HG03039 (cell line): ENCODE results near the gene CYP39A1.

Source experiments
- ATAC-seq: cut with Tn5 transposase; IDR thresholded peaks from one replicate; pipeline ENCODE4 v1.9.1; 2021; ENCODE audit warnings: mild to moderate bottlenecking, moderate library complexity; ENCODE audit not compliant: unreplicated experiment

CYP39A1 gene

DNA sequence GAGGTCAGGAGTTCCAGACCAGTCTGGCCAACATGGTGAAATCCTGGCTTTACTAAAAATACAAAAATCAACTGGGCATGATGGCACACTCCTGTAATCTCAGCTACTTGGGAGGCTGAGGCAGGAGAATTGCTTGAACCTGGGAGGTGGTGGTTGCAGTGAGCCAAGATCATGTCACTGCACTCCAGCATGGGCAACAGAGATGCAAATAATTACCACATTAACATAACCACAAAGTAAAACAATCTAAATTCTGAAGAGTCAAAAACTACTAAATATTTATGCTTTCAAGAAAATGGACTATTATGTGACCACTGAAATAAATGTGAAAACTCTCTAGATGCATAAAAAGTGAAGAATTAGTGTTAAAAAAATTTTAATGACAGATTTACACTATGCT is 59.9 kb downstream of the CYP39A1 start:
- no peak for ATAC-seq

DNA sequence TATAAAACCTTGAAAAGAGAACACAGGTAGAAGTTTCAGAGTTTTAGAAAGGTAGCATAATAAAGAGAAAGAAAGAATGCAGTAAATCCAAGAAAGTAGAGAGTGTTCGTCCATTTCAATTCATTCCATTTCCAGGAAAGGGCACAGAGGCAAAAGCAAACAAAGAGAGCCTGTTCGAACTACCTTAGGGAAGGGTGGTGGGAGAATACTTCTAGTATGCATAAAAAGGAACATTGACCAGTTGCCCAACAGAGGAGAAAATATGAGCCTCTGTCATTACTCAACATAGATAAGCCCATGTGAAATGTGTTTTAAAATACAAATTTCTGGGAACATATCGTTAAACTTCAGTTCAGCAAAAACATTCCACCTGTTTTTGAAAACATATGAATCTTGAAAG is 60.6 kb downstream of the CYP39A1 start:
- no peak for ATAC-seq

- ATAC-seq = no peak
Measured at GRCh38 chr6:46590765-46591164, 61.9 kb downstream of the CYP39A1 start.

GRCh38 chr6:46586906-46587305 is 65.7 kb downstream of the CYP39A1 start:
- no peak for ATAC-seq

- ATAC-seq = no peak
Measured at GRCh38 chr6:46584586-46584985, 68.0 kb downstream of the CYP39A1 start.

DNA sequence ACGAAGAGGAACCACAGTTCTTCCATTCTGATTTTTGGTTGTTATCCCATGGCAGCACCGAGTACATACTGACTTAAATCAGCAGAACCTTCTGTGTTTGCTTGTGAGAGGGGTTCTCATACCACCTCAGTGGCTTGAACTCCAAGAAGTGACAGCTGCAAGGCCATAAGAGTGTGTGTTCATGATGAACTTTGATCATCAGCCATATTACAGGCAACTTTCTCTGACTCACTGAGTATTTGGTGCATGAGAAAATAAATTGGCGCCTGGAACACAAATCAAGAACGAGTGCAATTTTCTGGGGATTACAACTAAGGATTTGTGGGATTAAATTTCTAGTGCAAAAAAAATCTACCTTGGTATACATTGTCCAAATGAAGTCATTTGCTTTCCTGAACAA is 68.9 kb downstream of the CYP39A1 start:
- no peak for ATAC-seq

DNA sequence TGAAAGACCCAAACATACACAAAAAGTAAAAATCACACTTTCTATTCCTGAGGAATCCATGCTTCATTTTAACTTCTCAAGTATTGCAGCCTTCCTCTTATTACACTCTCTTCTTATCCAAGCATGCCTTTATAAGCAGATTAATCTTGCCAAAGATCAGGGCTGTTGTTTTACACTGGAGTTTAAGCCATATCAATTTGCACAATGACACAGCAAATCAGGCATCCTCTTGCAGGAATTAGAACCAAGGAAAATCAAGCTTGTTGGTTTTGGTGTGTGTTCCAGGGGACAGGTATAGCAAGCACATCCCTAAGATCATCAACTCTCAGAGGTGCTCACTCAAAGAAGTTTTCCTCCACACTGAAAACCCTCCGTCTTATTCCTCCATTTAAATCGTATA is 69.5 kb downstream of the CYP39A1 start:
- ATAC-seq = no peak

- ATAC-seq = no peak
Measured at GRCh38 chr6:46581459-46582177, 71.0 kb downstream of the CYP39A1 start.

GRCh38 chr6:46575530-46575929 is 77.1 kb downstream of the CYP39A1 start:
- ATAC-seq = no peak

DNA sequence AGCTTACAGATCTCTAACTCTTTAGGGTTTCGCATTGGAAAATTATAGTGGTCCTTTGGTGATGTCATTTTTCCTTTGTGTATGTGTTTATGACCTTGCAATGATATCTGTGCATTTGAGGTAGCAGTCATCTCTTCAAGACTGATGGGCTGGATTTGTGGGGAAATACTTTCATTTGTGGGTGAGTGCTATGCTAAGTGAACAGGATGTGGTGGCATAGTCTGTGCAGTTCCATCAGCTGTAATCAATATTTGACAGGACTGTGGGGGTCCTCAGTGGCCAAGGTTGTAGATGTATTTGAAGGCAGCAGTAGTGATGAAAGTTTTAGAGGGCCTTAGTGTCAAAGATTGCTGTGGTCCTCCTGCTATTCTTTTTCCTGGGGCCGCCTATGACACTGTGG is 79.5 kb downstream of the CYP39A1 start:
- no peak for ATAC-seq

DNA sequence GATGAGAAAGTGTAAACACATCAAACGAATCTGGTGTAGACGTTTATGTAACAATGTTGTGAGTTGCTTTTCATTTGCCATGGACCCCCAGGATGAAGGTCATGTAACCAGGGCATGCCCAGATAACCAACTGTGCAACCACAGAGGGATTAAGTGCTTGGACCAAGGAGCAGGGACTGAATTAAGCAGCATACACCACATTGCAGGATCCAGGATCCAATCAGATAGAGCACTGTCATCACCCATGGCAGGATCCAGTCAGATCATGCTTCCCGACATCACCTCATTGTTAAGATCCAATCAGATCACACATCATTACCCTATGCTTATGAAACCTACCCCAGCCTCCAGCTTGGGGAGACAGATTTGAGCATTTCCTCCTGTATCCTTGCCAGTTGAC is 87.1 kb downstream of the CYP39A1 start:
- ATAC-seq = no peak

- ATAC-seq = no peak
Measured at GRCh38 chr6:46563924-46564323, 88.7 kb downstream of the CYP39A1 start.

GRCh38 chr6:46556053-46556452 is 96.6 kb downstream of the CYP39A1 start:
- no peak for ATAC-seq

DNA sequence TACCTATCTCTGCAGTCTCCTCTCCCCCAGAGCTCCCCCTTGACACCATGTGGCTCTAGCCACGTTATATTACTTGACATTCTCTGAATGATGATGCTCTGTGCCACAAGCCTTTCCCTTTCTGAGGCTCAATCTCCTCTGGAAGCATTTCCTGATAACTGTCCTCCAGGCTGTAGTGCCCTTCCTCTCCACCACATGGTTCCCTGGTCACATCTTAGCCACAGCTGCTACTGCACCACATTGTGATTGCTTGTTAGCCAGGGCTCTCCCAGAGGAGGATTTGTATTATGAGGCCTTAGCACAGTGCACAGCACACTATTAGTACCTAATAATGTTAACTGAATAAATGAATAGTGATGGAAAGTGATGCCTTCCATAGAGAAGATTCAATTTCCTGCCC is 97.5 kb downstream of the CYP39A1 start:
- no peak for ATAC-seq

- no peak for ATAC-seq
Measured at GRCh38 chr6:46549155-46549554, 103.5 kb downstream of the CYP39A1 start.

- no peak for ATAC-seq
Measured at GRCh38 chr6:46541556-46541955, 111.1 kb downstream of the CYP39A1 start.

- ATAC-seq = no peak
Measured at GRCh38 chr6:46539866-46540265, 112.8 kb downstream of the CYP39A1 start.

GRCh38 chr6:46538800-46539480 is 113.7 kb downstream of the CYP39A1 start:
- no peak for ATAC-seq

DNA sequence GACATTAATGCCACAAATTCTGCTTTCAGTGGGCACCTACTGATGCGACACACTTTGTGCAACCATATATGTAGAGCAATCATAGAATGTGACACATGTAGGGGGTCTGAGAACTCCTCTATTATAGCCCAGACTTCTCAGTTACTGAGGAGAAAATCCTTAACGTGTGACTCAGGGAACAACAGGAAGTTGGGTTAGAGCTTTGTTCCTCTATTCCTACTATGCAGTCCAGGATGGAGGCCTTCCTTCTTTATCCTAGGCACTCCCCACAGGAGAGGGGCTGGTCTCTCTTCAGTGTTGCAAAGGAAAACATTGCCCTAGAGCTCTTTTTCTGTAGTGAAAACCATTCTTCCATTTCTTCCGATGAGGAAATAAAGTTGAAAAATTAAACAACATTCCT is 121.7 kb downstream of the CYP39A1 start:
- no peak for ATAC-seq

- no peak for ATAC-seq
Measured at GRCh38 chr6:46528961-46529750, 123.5 kb downstream of the CYP39A1 start.

DNA sequence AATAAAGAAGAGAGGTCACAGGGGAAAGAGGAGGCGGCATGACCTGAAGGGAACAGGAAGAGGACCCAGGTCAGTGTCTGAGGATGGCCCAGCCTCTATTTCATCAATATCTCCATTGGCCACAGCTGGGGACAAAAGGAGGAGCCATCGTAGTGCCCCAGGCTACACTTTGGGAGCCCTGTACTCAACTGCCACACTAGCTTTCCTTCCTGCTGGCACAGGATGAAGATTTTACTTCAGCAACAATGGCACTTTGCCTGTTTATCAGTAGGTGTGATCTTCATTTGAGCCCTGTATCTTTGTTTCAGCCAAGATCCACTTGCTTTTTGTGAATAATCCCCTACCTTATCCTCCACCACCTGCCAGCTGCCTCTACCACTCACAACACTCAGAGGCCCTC is 126.0 kb downstream of the CYP39A1 start:
- no peak for ATAC-seq

- no peak for ATAC-seq
Measured at GRCh38 chr6:46525583-46525982, 127.0 kb downstream of the CYP39A1 start.
